ENCODE measurements around the gene SFXN4. TPM values are rescaled to one million over a fixed set of nuclear protein-coding genes. Genes with fewer than 3 reads are reported as not detected.
A peak's percentile ranks its signal among the peaks of the same experiment; 100 is the strongest.

The SFXN4 gene
- total and polyA plus RNA-seq, 2 of the 4 experiments (the other 2 are of a cell fraction) = 12.0 to 12.5 TPM

DNA sequence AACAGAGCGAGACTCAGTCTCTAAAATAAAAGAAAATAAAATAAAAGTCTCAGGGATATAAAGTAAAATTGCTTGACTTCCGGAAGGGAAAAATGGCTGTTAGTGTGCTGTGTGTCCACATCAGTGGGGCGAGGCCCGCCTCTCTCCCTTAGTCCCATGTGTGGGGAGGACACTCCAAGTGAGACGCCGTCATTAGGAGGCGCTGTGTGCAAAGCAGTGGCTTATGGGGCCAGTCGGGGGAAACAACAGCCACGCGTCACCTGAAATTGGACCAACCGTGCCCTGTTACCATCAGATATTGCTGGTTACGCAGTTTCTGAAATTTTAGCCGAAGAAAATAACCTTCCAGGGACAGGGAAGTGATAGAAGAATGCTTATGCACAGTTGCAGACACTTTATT lies 15.8 kb downstream of the SFXN4 start:
- H3K14ac ChIP-seq (replicated peaks; ENCODE audit: low read depth, low read length) = no peak overlapping the region
- no peaks in the 10 kb centered on the region for H4K20me1 ChIP-seq (ENCODE audit: insufficient read depth, low read length)
- TF ChIP-seq BHLHE40 (IDR thresholded peaks at IDR 0.05; ENCODE audit: low read depth, low read length) = no peak
- TF ChIP-seq, protein P1, sequence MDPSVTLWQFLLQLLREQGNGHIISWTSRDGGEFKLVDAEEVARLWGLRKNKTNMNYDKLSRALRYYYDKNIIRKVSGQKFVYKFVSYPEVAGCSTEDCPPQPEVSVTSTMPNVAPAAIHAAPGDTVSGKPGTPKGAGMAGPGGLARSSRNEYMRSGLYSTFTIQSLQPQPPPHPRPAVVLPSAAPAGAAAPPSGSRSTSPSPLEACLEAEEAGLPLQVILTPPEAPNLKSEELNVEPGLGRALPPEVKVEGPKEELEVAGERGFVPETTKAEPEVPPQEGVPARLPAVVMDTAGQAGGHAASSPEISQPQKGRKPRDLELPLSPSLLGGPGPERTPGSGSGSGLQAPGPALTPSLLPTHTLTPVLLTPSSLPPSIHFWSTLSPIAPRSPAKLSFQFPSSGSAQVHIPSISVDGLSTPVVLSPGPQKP (IDR thresholded peaks at IDR 0.05; ENCODE audit: borderline replicate concordance, low read depth, low read length) = no peak
- TF ChIP-seq, protein P2, sequence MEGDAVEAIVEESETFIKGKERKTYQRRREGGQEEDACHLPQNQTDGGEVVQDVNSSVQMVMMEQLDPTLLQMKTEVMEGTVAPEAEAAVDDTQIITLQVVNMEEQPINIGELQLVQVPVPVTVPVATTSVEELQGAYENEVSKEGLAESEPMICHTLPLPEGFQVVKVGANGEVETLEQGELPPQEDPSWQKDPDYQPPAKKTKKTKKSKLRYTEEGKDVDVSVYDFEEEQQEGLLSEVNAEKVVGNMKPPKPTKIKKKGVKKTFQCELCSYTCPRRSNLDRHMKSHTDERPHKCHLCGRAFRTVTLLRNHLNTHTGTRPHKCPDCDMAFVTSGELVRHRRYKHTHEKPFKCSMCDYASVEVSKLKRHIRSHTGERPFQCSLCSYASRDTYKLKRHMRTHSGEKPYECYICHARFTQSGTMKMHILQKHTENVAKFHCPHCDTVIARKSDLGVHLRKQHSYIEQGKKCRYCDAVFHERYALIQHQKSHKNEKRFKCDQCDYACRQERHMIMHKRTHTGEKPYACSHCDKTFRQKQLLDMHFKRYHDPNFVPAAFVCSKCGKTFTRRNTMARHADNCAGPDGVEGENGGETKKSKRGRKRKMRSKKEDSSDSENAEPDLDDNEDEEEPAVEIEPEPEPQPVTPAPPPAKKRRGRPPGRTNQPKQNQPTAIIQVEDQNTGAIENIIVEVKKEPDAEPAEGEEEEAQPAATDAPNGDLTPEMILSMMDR (conservative IDR thresholded peaks at IDR 0.05; ENCODE audit: low read depth, low read length) = 0 out of 2 replicates have a peak, but pooled peaks have one; percentile 7
- in situ Hi-C loops (cut with MboI; ENCODE audit: low sequenced_read_pairs) (no loop called here), intact Hi-C loops (cut with micrococcal nuclease) (no loop called here), dilution Hi-C loops (cut with HindIII; ENCODE audit: low sequenced_read_pairs, unreplicated experiment) (no loop called here)
- H4K5ac ChIP-seq (ENCODE audit: low read depth, low read length) = no peak overlapping the region
- CTCF ChIA-PET = no interaction called here
- no peak overlapping the region for H3K23ac ChIP-seq (ENCODE audit: low read depth, low read length)
- H2BK5ac ChIP-seq (ENCODE audit: low read depth, low read length, poor library complexity, severe bottlenecking) = no peak overlapping the region
- H3K9ac ChIP-seq (ENCODE audit: low read depth, low read length) = no peak overlapping the region
- H2BK120ac ChIP-seq (ENCODE audit: low read depth, low read length) = no peak overlapping the region
- H2AK5ac ChIP-seq (ENCODE audit: low read depth, low read length) = no peak overlapping the region
- no peak overlapping the region for H3K4me2 ChIP-seq (ENCODE audit: low read depth, low read length)
- H3K56ac ChIP-seq (ENCODE audit: extremely low read depth, insufficient read depth, low read length) = no peak overlapping the region
- H4K91ac ChIP-seq (ENCODE audit: insufficient read depth, low read depth, low read length) = no peak overlapping the region
- H3K9me3 ChIP-seq (ENCODE audit: control insufficient read depth, insufficient read depth, low read length) = no peaks in the 10 kb centered on the region
- no TSS peak for BruUV-seq (replicated peaks)
- H3K4me1 ChIP-seq (ENCODE audit: control insufficient read depth, insufficient read depth, low read length) = no peaks in the 10 kb centered on the region
- H3K9me1 ChIP-seq (ENCODE audit: insufficient read depth, low read length) = no peaks in the 10 kb centered on the region; the same call in 1 of the 2 replicates
- H3K4me3 ChIP-seq (ENCODE audit: insufficient read depth, low read depth, low read length) = no peak overlapping the region
- DNase-seq = no peak
- H2AFZ ChIP-seq (replicated peaks; ENCODE audit: low read length, poor library complexity) = no peak overlapping the region
- no peak overlapping the region for H4K8ac ChIP-seq (ENCODE audit: low read depth in 2 of 2, low read length in 2 of 2)
- H3K27me3 ChIP-seq (ENCODE audit: control insufficient read depth, insufficient read depth, low read length) = no peaks in the 10 kb centered on the region
- no peak for ATAC-seq (ENCODE audit: low read depth)
- H3K36me3 ChIP-seq (ENCODE audit: control insufficient read depth, insufficient read depth, low read length) = peaks cover 19% of the 10 kb centered on the region
- H2AK9ac ChIP-seq (replicated peaks; ENCODE audit: low read depth, low read length, poor library complexity) = no peak overlapping the region
- no peaks in the 10 kb centered on the region for H3K79me1 ChIP-seq (ENCODE audit: low read depth in 1 of 2, low read length in 2 of 2)
- no peak overlapping the region for H3K27ac ChIP-seq (ENCODE audit: insufficient read depth, low read length)
- H3K4ac ChIP-seq (ENCODE audit: low read depth, low read length) = no peak overlapping the region
- no peak overlapping the region for H2BK20ac ChIP-seq (ENCODE audit: low read depth, low read length)
- H3K18ac ChIP-seq (ENCODE audit: low read depth, low read length) = no peak overlapping the region
- POLR2A ChIA-PET (ENCODE audit: unreplicated experiment) = no interaction called here
- no peak overlapping the region for H2BK15ac ChIP-seq (ENCODE audit: low read depth, low read length)
- WGBS, 2 experiments (ENCODE audit: extremely low coverage in 2 of 2, insufficient read length in 1 of 2) = no CpG with 5 or more reads among the region's 13 CpGs

Measured in IMR-90 (cell line).